Kidney epithelial cell (primary cell): Measurements from ENCODE around the gene TDRD12. TPM values are rescaled to one million over a fixed set of nuclear protein-coding genes. Genes with fewer than 3 reads are reported as not detected.
"Not testable (repeated sequence)": the region's sequence is repeated elsewhere in the genome, so short reads cannot be mapped to it uniquely, and the experiment has no call there.

Experiments used
- DNase-seq: peaks from one replicate; pipeline ENCODE4 v3.0.0-alpha.2; 2010; ENCODE audit warnings: low read depth
- H3K27me3 ChIP-seq: 2 replicates; pipeline ENCODE4 v1.6.0; 2011; ENCODE audit warnings: low read length; ENCODE audit not compliant: control insufficient read depth, insufficient read depth
- H3K36me3 ChIP-seq: 2 replicates; pipeline ENCODE4 v1.5.1; 2011; ENCODE audit warnings: low read length; ENCODE audit not compliant: control insufficient read depth, insufficient read depth
- H3K4me3 ChIP-seq: 2 replicates; pipeline ENCODE4 v1.5.1; 2011; ENCODE audit warnings: low read depth, mild to moderate bottlenecking, control low read depth, low read length
- CTCF ChIP-seq: IDR thresholded peaks from 2 replicates; pipeline ENCODE4 v1.5.1; 2011; ENCODE audit warnings: mild to moderate bottlenecking, moderate library complexity, low read length, control low read depth, inconsistent platforms; ENCODE audit not compliant: insufficient read depth, poor library complexity, severe bottlenecking
- total RNA-seq: library from RNA; depleted of rRNA; stranded (reverse); fragments of >200 nt; gene quantifications from 2 replicates; pipeline ENCODE4 v1.2.3, GENCODE V29; 2015

The TDRD12 gene
- total RNA-seq, 1 donor from 2014 or later = 0.29 TPM

GRCh38 chr19:32750441-32751055, 31.0 kb downstream of the TDRD12 start:
- no peaks in the 10 kb centered on the region for H3K27me3 ChIP-seq
- no peak for TF ChIP-seq CTCF
- H3K36me3 ChIP-seq = no peaks in the 10 kb centered on the region
- no peak overlapping the region for H3K4me3 ChIP-seq
- DNase-seq = no peak

DNA sequence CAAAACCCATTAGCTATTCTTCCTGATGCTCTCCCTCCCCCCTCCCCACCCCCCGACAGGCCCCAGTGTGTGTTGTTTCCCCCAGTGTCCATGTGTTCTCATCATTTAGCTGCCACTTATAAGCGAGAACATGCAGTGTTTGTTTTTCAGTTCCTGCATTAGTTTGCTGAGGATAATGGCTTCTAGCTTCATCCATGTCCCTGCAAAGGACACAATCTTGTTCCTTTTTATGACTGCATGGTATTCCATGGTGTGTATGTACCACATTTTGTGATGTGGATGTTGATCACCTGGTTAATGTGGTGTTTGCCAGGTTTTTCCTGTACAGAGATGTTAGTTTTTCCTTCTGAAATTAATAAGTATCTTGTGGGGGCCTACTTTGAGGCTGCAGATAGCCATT, 31.5 kb downstream of the TDRD12 start:
- TF ChIP-seq CTCF = no peak
- Histone ChIP-seq H3K27me3 (no peaks in the 10 kb centered on the region), H3K4me3 (no peak overlapping the region), H3K36me3 (no peaks in the 10 kb centered on the region)
- DNase-seq = no peak

DNA sequence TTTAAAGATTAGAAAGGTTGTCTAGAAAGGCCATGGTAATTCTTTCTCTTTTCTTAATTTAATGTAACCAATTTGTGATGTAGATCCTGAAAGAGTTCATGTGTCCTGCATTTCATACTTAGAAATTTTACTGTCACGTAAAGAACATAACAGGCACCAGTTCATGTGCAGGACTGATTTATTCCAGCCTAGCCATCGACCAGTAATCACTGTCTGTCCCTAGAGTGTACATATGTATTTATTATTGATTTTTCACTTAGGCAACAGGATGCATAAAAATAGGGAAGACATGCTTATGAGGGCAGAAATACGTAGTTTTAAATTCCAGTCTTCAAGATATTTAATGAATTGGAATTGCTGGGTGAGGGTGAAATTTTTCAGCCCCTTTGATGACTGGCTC, 37.6 kb downstream of the TDRD12 start:
- Histone ChIP-seq H3K4me3 (no peak overlapping the region), H3K27me3 (no peaks in the 10 kb centered on the region), H3K36me3 (no peaks in the 10 kb centered on the region)
- TF ChIP-seq CTCF = no peak
- DNase-seq = no peak

DNA sequence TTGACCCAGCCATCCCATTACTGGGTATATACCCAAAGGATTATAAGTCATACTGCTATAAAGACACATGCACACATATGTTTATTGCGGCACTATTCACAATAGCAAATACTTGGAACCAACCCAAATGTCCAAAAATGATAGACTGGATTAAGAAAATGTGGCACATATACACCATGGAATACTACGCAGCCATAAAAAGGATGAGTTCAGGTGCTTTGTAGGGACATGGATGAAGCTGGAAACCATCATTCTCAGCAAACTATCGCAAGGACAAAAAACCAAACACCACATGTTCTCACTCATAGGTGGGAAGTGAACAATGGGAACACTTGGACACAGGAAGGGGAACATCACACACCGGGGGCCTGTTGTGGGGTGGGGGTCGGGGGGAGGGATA, 45.8 kb downstream of the TDRD12 start:
- DNase-seq, H3K27me3 ChIP-seq, H3K36me3 ChIP-seq, H3K4me3 ChIP-seq: not testable (repeated sequence)

GRCh38 chr19:32767951-32768679, 48.5 kb downstream of the TDRD12 start:
- H3K27me3 ChIP-seq = no peaks in the 10 kb centered on the region
- DNase-seq = no peak
- TF ChIP-seq CTCF = no peak
- no peak overlapping the region for H3K4me3 ChIP-seq
- H3K36me3 ChIP-seq = no peaks in the 10 kb centered on the region

DNA sequence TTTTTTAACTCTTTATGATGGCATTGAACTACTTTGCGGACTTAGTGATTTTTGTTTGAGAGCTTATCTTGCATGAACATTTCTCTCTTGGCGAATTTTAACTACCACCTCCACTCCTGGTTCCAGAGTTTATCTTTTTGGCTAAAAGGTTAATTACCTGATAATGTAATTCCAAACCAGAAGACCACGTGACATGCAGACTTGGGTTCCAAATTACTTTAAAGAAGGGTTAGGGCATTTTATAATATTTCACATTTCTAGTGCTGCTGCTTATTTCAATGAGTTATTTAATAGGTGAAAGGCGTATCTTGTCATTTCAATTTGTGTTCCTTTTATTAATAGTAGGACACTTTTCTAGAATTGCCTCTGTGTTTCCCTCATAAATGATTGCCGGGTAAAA, 52.0 kb downstream of the TDRD12 start:
- Histone ChIP-seq H3K4me3 (no peak overlapping the region), H3K27me3 (no peaks in the 10 kb centered on the region), H3K36me3 (no peaks in the 10 kb centered on the region)
- no peak for TF ChIP-seq CTCF
- DNase-seq = no peak
